CD14-positive monocyte (primary cell): ENCODE results near the gene FOSB. TPM values are rescaled to one million over a fixed set of nuclear protein-coding genes. Genes with fewer than 3 reads are reported as not detected.

Source experiments
- DNase-seq, 3 donors: peaks; one replicate each; pipeline ENCODE4 v3.0.0-alpha.2; 2011 to 2022
- H2AFZ ChIP-seq: 2 replicates; pipeline ENCODE4 v1.6.0; 2012; ENCODE audit warnings: mild to moderate bottlenecking, low read depth, low read length, inconsistent platforms; ENCODE audit not compliant: insufficient read depth, poor library complexity, severe bottlenecking
- H3K27ac ChIP-seq, 2 donors: 1 replicate in 1 of 2; 2 replicates in 1 of 2; pipeline ENCODE4 v1.5.1; 2012 to 2013; ENCODE audit warnings: low read length in 2 of 2, control low read depth in 1 of 2, inconsistent platforms in 1 of 2, low read depth in 1 of 2, mild to moderate bottlenecking in 1 of 2
- H3K27me3 ChIP-seq, 2 donors: one replicate each; pipeline versions ENCODE4 v1.6.0 to v1.6.1; 2011 to 2013; ENCODE audit warnings: low read length in 2 of 2; ENCODE audit not compliant: control insufficient read depth in 2 of 2, insufficient read depth in 2 of 2
- H3K36me3 ChIP-seq, 2 donors: replicated peaks in 1 of 2; 1 replicate in 1 of 2; 2 replicates in 1 of 2; pipeline versions ENCODE4 v1.5.1 to v1.6.1; 2012 to 2013; ENCODE audit warnings: low read length in 2 of 2, control low read depth in 1 of 2, inconsistent platforms in 1 of 2, mild to moderate bottlenecking in 1 of 2; ENCODE audit not compliant: insufficient read depth in 2 of 2, control insufficient read depth in 1 of 2
- H3K4me1 ChIP-seq, 2 donors: 1 replicate in 1 of 2; 2 replicates in 1 of 2; pipeline versions ENCODE4 v1.5.1 to v1.6.1; 2012 to 2013; ENCODE audit warnings: low read length in 2 of 2, control low read depth in 1 of 2, inconsistent platforms in 1 of 2, mild to moderate bottlenecking in 1 of 2, moderate library complexity in 1 of 2; ENCODE audit not compliant: insufficient read depth in 2 of 2, control insufficient read depth in 1 of 2
- H3K4me2 ChIP-seq: replicated peaks from 2 replicates; pipeline ENCODE3; 2012; ENCODE audit warnings: low read length, moderate library complexity, mild to moderate bottlenecking; ENCODE audit not compliant: poor library complexity, severe bottlenecking; ENCODE audit errors: extremely low read depth
- H3K4me3 ChIP-seq, 3 experiments: fragments of 200-600 bp in 1 of 3; sonication (generic) in 1 of 3; replicated peaks in 1 of 3; 1 replicate in 2 of 3; 2 replicates in 1 of 3; pipeline ENCODE4 v1.5.1; 2011 to 2013; ENCODE audit warnings: low read length in 3 of 3, mild to moderate bottlenecking in 3 of 3, control low read depth in 2 of 3, low read depth in 2 of 3, inconsistent platforms in 1 of 3, moderate library complexity in 1 of 3
- H3K79me2 ChIP-seq: 2 replicates; pipeline ENCODE4 v1.6.0; 2012; ENCODE audit warnings: mild to moderate bottlenecking, control low read depth, inconsistent platforms, low read length, moderate library complexity; ENCODE audit not compliant: insufficient read depth
- H3K9ac ChIP-seq: 2 replicates; pipeline ENCODE4 v1.6.0; 2017; ENCODE audit warnings: low read length, mild to moderate bottlenecking; ENCODE audit not compliant: insufficient read depth, poor library complexity, severe bottlenecking
- H3K9me3 ChIP-seq, 2 donors: replicated peaks in 1 of 2; 1 replicate in 1 of 2; 2 replicates in 1 of 2; pipeline versions ENCODE4 v1.5.1 to v1.6.1; 2012 to 2013; ENCODE audit warnings: low read length in 2 of 2, control low read depth in 1 of 2; ENCODE audit not compliant: control insufficient read depth in 1 of 2, insufficient read depth in 1 of 2
- H4K20me1 ChIP-seq: 2 replicates; pipeline ENCODE4 v1.6.0; 2012; ENCODE audit warnings: mild to moderate bottlenecking, low read length, control low read depth, moderate library complexity; ENCODE audit not compliant: insufficient read depth
- H3K27ac Mint-ChIP-seq, 7 donors: one replicate each; pipeline ENCODE4 v1.8.0; 2020; ENCODE audit warnings: mild to moderate bottlenecking in 7 of 7, mixed read lengths in 7 of 7, moderate library complexity in 6 of 7, inconsistent platforms in 2 of 7
- H3K27me3 Mint-ChIP-seq, 3 donors: one replicate each; pipeline ENCODE4 v1.8.0; 2021 to 2022; ENCODE audit warnings: low read depth in 3 of 3, mild to moderate bottlenecking in 3 of 3, mixed read lengths in 3 of 3, moderate library complexity in 3 of 3, inconsistent platforms in 1 of 3
- H3K36me3 Mint-ChIP-seq, 2 donors: one replicate each; pipeline ENCODE4 v1.8.0; 2020; ENCODE audit warnings: mixed read lengths in 2 of 2, inconsistent platforms in 1 of 2, mild to moderate bottlenecking in 1 of 2
- H3K4me1 Mint-ChIP-seq: one replicate; pipeline ENCODE4 v1.8.0; 2020; ENCODE audit warnings: mild to moderate bottlenecking, mixed read lengths
- H3K4me3 Mint-ChIP-seq, 2 donors: one replicate each; pipeline ENCODE4 v1.8.0; 2020; ENCODE audit warnings: mild to moderate bottlenecking in 2 of 2, mixed read lengths in 2 of 2, moderate library complexity in 1 of 2
- H3K9me3 Mint-ChIP-seq, 7 donors: one replicate each; pipeline ENCODE4 v1.8.0; 2020 to 2022; ENCODE audit warnings: mixed read lengths in 7 of 7, mild to moderate bottlenecking in 6 of 7, moderate library complexity in 6 of 7, inconsistent platforms in 2 of 7
- CTCF ChIP-seq: fragments of 200-600 bp; IDR thresholded peaks from one replicate; pipeline ENCODE4 v1.8.0; 2022; ENCODE audit warnings: antibody characterized with exemption, mild to moderate bottlenecking
- WGBS: methylation state at CpG from one replicate; pipeline ENCODE4 v1.1.5; 2013; ENCODE audit warnings: missing lambda C conversion rate; ENCODE audit not compliant: insufficient coverage; 5-methylcytosine and 5-hydroxymethylcytosine counted together
- intact Hi-C, 2 donors: fragments of 100-400 bp; cut with micrococcal nuclease; formaldehyde crosslinking; loops; one replicate each; pipeline versions ENCODE4 v1.15.0 to v1.15.1; 2023
- polyA plus RNA-seq, 3 donors: library from polyadenylated mRNA; depleted of rRNA in 1 of 3; unstranded in 2 of 3; stranded (reverse) in 1 of 3; fragments of 300-500 nt in 2 of 3; fragments of >200 nt in 1 of 3; fragmentation: Illumina TruSeq in 2 of 3; gene quantifications; 1 replicate in 2 of 3; 2 replicates in 1 of 3; pipeline ENCODE4 v1.2.3, GENCODE V29; 2012 to 2021

FOSB gene
- polyA plus RNA-seq, 3 donors = 27.3 to 840 (median 28.2) TPM

GRCh38 chr19:45517641-45518468 is 50.1 kb downstream of the FOSB start:
- no peak for TF ChIP-seq CTCF
- no peaks in the 10 kb centered on the region for H3K27me3 ChIP-seq
- DNase-seq = no peak
- H3K4me3 ChIP-seq = no peak overlapping the region
- peaks cover 95% of the 10 kb centered on the region for H4K20me1 ChIP-seq
- H3K4me2 ChIP-seq = no peak overlapping the region
- Mint-ChIP-seq H3K27me3 (no peaks in the 10 kb centered on the region), H3K4me3 (no peak overlapping the region), H3K4me1 (peaks cover 71% of the 10 kb centered on the region), H3K36me3 (peaks cover 51 to 88% of the 10 kb centered on the region in 2 donors), H3K9me3 (no peaks in the 10 kb centered on the region), H3K27ac (peak overlapping the region in 6 of 7 donors; percentile 60 to 99 (median 76))
- H3K79me2 ChIP-seq = peaks cover 86% of the 10 kb centered on the region
- no peak overlapping the region for H2AFZ ChIP-seq
- intact Hi-C loops = no loop called here
- H3K36me3 ChIP-seq = peaks cover 57 to 67% of the 10 kb centered on the region in 2 donors
- H3K4me1 ChIP-seq = peaks cover 73 to 80% of the 10 kb centered on the region in 2 donors
- H3K27ac ChIP-seq = no peak overlapping the region
- WGBS = 94% methylated on average over 32 of the region's 50 CpGs
- no peak overlapping the region for H3K9ac ChIP-seq
- no peaks in the 10 kb centered on the region for H3K9me3 ChIP-seq

- Mint-ChIP-seq H3K4me1 (peaks cover 69% of the 10 kb centered on the region), H3K27ac (peak overlapping the region in 4 of 7 donors; percentile 18 to 40 (median 33)), H3K36me3 (peaks cover 51 to 88% of the 10 kb centered on the region in 2 donors), H3K4me3 (no peak overlapping the region), H3K27me3 (no peaks in the 10 kb centered on the region), H3K9me3 (no peaks in the 10 kb centered on the region)
- H3K36me3 ChIP-seq = peaks cover 58 to 68% of the 10 kb centered on the region in 2 donors
- no peak overlapping the region for H3K9ac ChIP-seq
- H4K20me1 ChIP-seq = peaks cover 95% of the 10 kb centered on the region
- no peak for TF ChIP-seq CTCF
- H3K9me3 ChIP-seq = no peaks in the 10 kb centered on the region
- peaks cover 73 to 80% of the 10 kb centered on the region in 2 donors for H3K4me1 ChIP-seq
- 100% methylated on average over 2 of the region's 7 CpGs for WGBS
- no peak overlapping the region for H3K4me3 ChIP-seq
- H3K27ac ChIP-seq = no peak overlapping the region
- DNase-seq = no peak
- intact Hi-C loops = no loop called here
- H2AFZ ChIP-seq = no peak overlapping the region
- peaks cover 80% of the 10 kb centered on the region for H3K79me2 ChIP-seq
- H3K27me3 ChIP-seq = no peaks in the 10 kb centered on the region
- no peak overlapping the region for H3K4me2 ChIP-seq
Measured at GRCh38 chr19:45518469-45518826, 50.7 kb downstream of the FOSB start.
